Endothelial cell of umbilical vein (primary cell): ENCODE results near the gene CCNC.

Experiments
- CTCF ChIP-seq, 2 donors: IDR thresholded peaks; 1 replicate in 1 of 2; 2 replicates in 1 of 2; pipeline ENCODE4 v1.5.1; 2011; ENCODE audit warnings: low read length in 2 of 2, mild to moderate bottlenecking in 2 of 2, moderate library complexity in 2 of 2, control low read depth in 1 of 2, inconsistent platforms in 1 of 2, low read depth in 1 of 2; ENCODE audit not compliant: insufficient read depth in 1 of 2; ENCODE audit errors: extremely low read depth in 1 of 2
- EZH2 ChIP-seq: IDR thresholded peaks from 2 replicates; pipeline ENCODE4 v1.6.1; 2012; ENCODE audit warnings: borderline replicate concordance, low read depth, mild to moderate bottlenecking, moderate library complexity, low read length, inconsistent platforms; ENCODE audit not compliant: severe bottlenecking
- FOS ChIP-seq: IDR thresholded peaks from 2 replicates; pipeline ENCODE4 v1.6.1; 2011; ENCODE audit warnings: mild to moderate bottlenecking, low read length, moderate library complexity, borderline replicate concordance; ENCODE audit not compliant: insufficient read depth
- GATA2 ChIP-seq: IDR thresholded peaks from 2 replicates; pipeline ENCODE4 v1.7.0; 2011; ENCODE audit warnings: low read depth, mild to moderate bottlenecking, moderate library complexity, mixed read lengths, low read length; ENCODE audit not compliant: insufficient read length, insufficient read depth
- JUN ChIP-seq: IDR thresholded peaks from 2 replicates; pipeline ENCODE4 v1.6.1; 2011; ENCODE audit warnings: borderline replicate concordance, low read depth; ENCODE audit not compliant: insufficient read length, insufficient read depth
- MAX ChIP-seq: IDR thresholded peaks from 2 replicates; pipeline ENCODE4 v1.6.1; 2011; ENCODE audit not compliant: insufficient read depth, insufficient read length
- MYC ChIP-seq: IDR thresholded peaks from one replicate; pipeline ENCODE4 v1.6.1; 2011; ENCODE audit warnings: mild to moderate bottlenecking, low read depth, low read length
- POLR2A ChIP-seq: IDR thresholded peaks from 2 replicates; pipeline ENCODE4 v1.6.1; 2012; ENCODE audit warnings: low read depth, mild to moderate bottlenecking, control low read depth, low read length
- POLR2AphosphoS5 ChIP-seq: IDR thresholded peaks from 2 replicates; pipeline ENCODE4 v1.6.1; 2012; ENCODE audit warnings: low read depth, mild to moderate bottlenecking, control low read depth, low read length, moderate library complexity; ENCODE audit not compliant: insufficient read depth

GRCh38 chr6:99575544-99576227, 7.2 kb upstream of the CCNC start:
- TF ChIP-seq CTCF (IDR thresholded peaks at IDR 0.05; ENCODE audit: extremely low read depth in 1 of 2, insufficient read depth in 1 of 2, low read depth in 1 of 2, low read length in 2 of 2): no peak
- TF ChIP-seq GATA2: no peak
- no peak for TF ChIP-seq POLR2A
- no peak for TF ChIP-seq EZH2
- TF ChIP-seq MAX: no peak
- no peak for TF ChIP-seq MYC
- no peak for TF ChIP-seq POLR2AphosphoS5
- no peak for TF ChIP-seq JUN
- no peak for TF ChIP-seq FOS
